CD4-positive, CD25-positive, alpha-beta regulatory T cell (primary cell): ENCODE results near the gene MARVELD3. TPM values are rescaled to one million over a fixed set of nuclear protein-coding genes. Genes with fewer than 3 reads are reported as not detected.
"Not testable (repeated sequence)": the region's sequence is repeated elsewhere in the genome, so short reads cannot be mapped to it uniquely, and the experiment has no call there.

Experiments
- ATAC-seq, 2 donors: fragments of 150-1000 bp; cut with Tn5 transposase; one replicate each; pipeline ENCODE4 v1.10.0; 2021; ENCODE audit warnings: low read depth in 2 of 2, moderate number of reproducible peaks in 2 of 2, moderate library complexity in 1 of 2
- DNase-seq, 3 donors: peaks; one replicate each; pipeline versions ENCODE4 v3.0.0 to v3.0.0-alpha.2; 2012 to 2022; ENCODE audit warnings: mixed read lengths in 1 of 3
- H3K27ac ChIP-seq: one replicate; pipeline ENCODE4 v1.7.0; 2013; ENCODE audit warnings: mild to moderate bottlenecking, low read length; ENCODE audit not compliant: insufficient read depth, poor library complexity, severe bottlenecking
- H3K27me3 ChIP-seq: one replicate; pipeline ENCODE4 v1.7.0; 2013; ENCODE audit warnings: low read length; ENCODE audit not compliant: control insufficient read depth, insufficient read depth
- H3K36me3 ChIP-seq: one replicate; pipeline ENCODE4 v1.7.0; 2013; ENCODE audit warnings: mild to moderate bottlenecking, low read length, moderate library complexity; ENCODE audit not compliant: control insufficient read depth, insufficient read depth
- H3K4me1 ChIP-seq: 2 replicates; pipeline ENCODE4 v1.7.0; 2013; ENCODE audit warnings: mild to moderate bottlenecking, low read length; ENCODE audit not compliant: insufficient read depth, control insufficient read depth, poor library complexity, severe bottlenecking
- H3K4me3 ChIP-seq: one replicate; pipeline ENCODE4 v1.7.0; 2013; ENCODE audit warnings: low read depth, mild to moderate bottlenecking, low read length, moderate library complexity
- H3K9me3 ChIP-seq, 2 experiments: 1 replicate in 1 of 2; 2 replicates in 1 of 2; pipeline ENCODE4 v1.7.0; 2013; ENCODE audit warnings: low read length in 2 of 2, mild to moderate bottlenecking in 1 of 2, moderate library complexity in 1 of 2; ENCODE audit not compliant: control insufficient read depth in 2 of 2
- H3K27ac Mint-ChIP-seq, 3 donors: one replicate each; pipeline ENCODE4 v1.8.0; 2020 to 2022; ENCODE audit warnings: mild to moderate bottlenecking in 3 of 3, mixed read lengths in 3 of 3, moderate library complexity in 2 of 3
- H3K27me3 Mint-ChIP-seq: one replicate; pipeline ENCODE4 v1.8.0; 2022; ENCODE audit warnings: mild to moderate bottlenecking, mixed read lengths
- H3K36me3 Mint-ChIP-seq: one replicate; pipeline ENCODE4 v1.8.0; 2020; ENCODE audit warnings: mixed read lengths
- H3K4me1 Mint-ChIP-seq, 4 donors: one replicate each; pipeline ENCODE4 v1.8.0; 2020 to 2022; ENCODE audit warnings: mixed read lengths in 4 of 4, mild to moderate bottlenecking in 1 of 4
- H3K4me3 Mint-ChIP-seq, 4 donors: one replicate each; pipeline ENCODE4 v1.8.0; 2020 to 2022; ENCODE audit warnings: mild to moderate bottlenecking in 4 of 4, mixed read lengths in 4 of 4, moderate library complexity in 3 of 4
- H3K9me3 Mint-ChIP-seq, 7 donors: one replicate each; pipeline ENCODE4 v1.8.0; 2020 to 2022; ENCODE audit warnings: mixed read lengths in 7 of 7, mild to moderate bottlenecking in 3 of 7, moderate library complexity in 2 of 7
- polyA plus RNA-seq, 4 donors: library from polyadenylated mRNA; unstranded; fragments of 300-500 nt; fragmentation: Illumina TruSeq; gene quantifications; one replicate each; pipeline ENCODE4 v1.2.3, GENCODE V29; 2021
- total RNA-seq: library from RNA; stranded (reverse); gene quantifications from one replicate; pipeline ENCODE4 v1.2.3, GENCODE V29; 2022

MARVELD3 gene
- total and polyA plus RNA-seq, 5 donors from 2014 or later: not detected

GRCh38 chr16:71590584-71590983, 35.4 kb upstream of the MARVELD3 start:
- Mint-ChIP-seq H3K4me3 (no peak overlapping the region), H3K27ac (peak overlapping the region in 1 of 3 donors; percentile 60), H3K27me3 (peaks cover 52% of the 10 kb centered on the region), H3K4me1 (no peaks in the 10 kb centered on the region), H3K36me3 (no peaks in the 10 kb centered on the region), H3K9me3 (peaks cover 0 to 5% (median 0%) of the 10 kb centered on the region in 7 donors)
- H3K4me1 ChIP-seq: no peaks in the 10 kb centered on the region
- no peak overlapping the region for H3K27ac ChIP-seq
- H3K27me3 ChIP-seq: peaks cover 16% of the 10 kb centered on the region
- no peaks in the 10 kb centered on the region for H3K36me3 ChIP-seq
- ATAC-seq: no peak
- DNase-seq: no peak
- H3K4me3 ChIP-seq: no peak overlapping the region
- H3K9me3 ChIP-seq: no peaks in the 10 kb centered on the region

GRCh38 chr16:71591917-71592316, 34.1 kb upstream of the MARVELD3 start:
- H3K36me3 ChIP-seq: no peaks in the 10 kb centered on the region
- H3K4me1 ChIP-seq: no peaks in the 10 kb centered on the region
- no peak overlapping the region for H3K4me3 ChIP-seq
- H3K27ac Mint-ChIP-seq: no peak overlapping the region
- DNase-seq (no peak), ATAC-seq (no peak)
- no peaks in the 10 kb centered on the region for H3K9me3 ChIP-seq
- H3K4me1 Mint-ChIP-seq: no peaks in the 10 kb centered on the region
- H3K4me3 Mint-ChIP-seq: no peak overlapping the region
- H3K9me3 Mint-ChIP-seq: peaks cover 0 to 4% (median 0%) of the 10 kb centered on the region in 7 donors
- no peaks in the 10 kb centered on the region for H3K36me3 Mint-ChIP-seq
- H3K27me3 ChIP-seq: peaks cover 12% of the 10 kb centered on the region
- H3K27ac ChIP-seq: no peak overlapping the region
- H3K27me3 Mint-ChIP-seq: peaks cover 48% of the 10 kb centered on the region

- Histone ChIP-seq H3K36me3 (no peaks in the 10 kb centered on the region), H3K27ac (no peak overlapping the region), H3K4me1 (no peaks in the 10 kb centered on the region), H3K27me3 (peaks cover 8% of the 10 kb centered on the region), H3K4me3 (no peak overlapping the region), H3K9me3 (no peaks in the 10 kb centered on the region)
- peaks cover 46% of the 10 kb centered on the region for H3K27me3 Mint-ChIP-seq
- no peaks in the 10 kb centered on the region for H3K4me1 Mint-ChIP-seq
- H3K27ac Mint-ChIP-seq: no peak overlapping the region
- no peak for ATAC-seq
- H3K36me3 Mint-ChIP-seq: no peaks in the 10 kb centered on the region
- no peak for DNase-seq
- peaks cover 0 to 4% (median 0%) of the 10 kb centered on the region in 7 donors for H3K9me3 Mint-ChIP-seq
- no peak overlapping the region for H3K4me3 Mint-ChIP-seq
Observed at GRCh38 chr16:71593048-71593999, 32.7 kb upstream of the MARVELD3 start.

- Mint-ChIP-seq H3K36me3 (no peaks in the 10 kb centered on the region), H3K27me3 (peaks cover 43% of the 10 kb centered on the region), H3K4me3 (no peak overlapping the region), H3K27ac (no peak overlapping the region), H3K4me1 (no peaks in the 10 kb centered on the region), H3K9me3 (peaks cover 0 to 4% (median 0%) of the 10 kb centered on the region in 7 donors)
- Histone ChIP-seq H3K27ac (no peak overlapping the region), H3K9me3 (no peaks in the 10 kb centered on the region), H3K4me1 (no peaks in the 10 kb centered on the region), H3K36me3 (no peaks in the 10 kb centered on the region), H3K4me3 (no peak overlapping the region), H3K27me3 (peaks cover 8% of the 10 kb centered on the region)
- DNase-seq: no peak
- ATAC-seq: no peak
Observed at GRCh38 chr16:71594000-71594646, 31.9 kb upstream of the MARVELD3 start.

- not testable (repeated sequence) for H3K27ac Mint-ChIP-seq, DNase-seq, H3K9me3 ChIP-seq, H3K4me1 ChIP-seq, H3K36me3 Mint-ChIP-seq, H3K4me1 Mint-ChIP-seq, H3K4me3 Mint-ChIP-seq, H3K9me3 Mint-ChIP-seq, H3K27ac ChIP-seq, ATAC-seq, H3K27me3 ChIP-seq, H3K4me3 ChIP-seq, H3K36me3 ChIP-seq
- H3K27me3 Mint-ChIP-seq: peaks cover 43% of the 10 kb centered on the region
Observed at GRCh38 chr16:71595340-71595826, 30.6 kb upstream of the MARVELD3 start.

GRCh38 chr16:71598426-71598825, 27.6 kb upstream of the MARVELD3 start:
- not testable (repeated sequence) for H3K27ac Mint-ChIP-seq, H3K36me3 ChIP-seq, H3K36me3 Mint-ChIP-seq

GRCh38 chr16:71600822-71601221, 25.2 kb upstream of the MARVELD3 start:
- Histone ChIP-seq H3K27me3 (no peaks in the 10 kb centered on the region), H3K36me3 (no peaks in the 10 kb centered on the region), H3K27ac (no peak overlapping the region), H3K4me1 (no peaks in the 10 kb centered on the region), H3K9me3 (no peaks in the 10 kb centered on the region), H3K4me3 (no peak overlapping the region)
- H3K4me1 Mint-ChIP-seq: no peaks in the 10 kb centered on the region
- H3K9me3 Mint-ChIP-seq: peaks cover 0 to 2% (median 0%) of the 10 kb centered on the region in 7 donors
- DNase-seq: no peak
- H3K4me3 Mint-ChIP-seq: no peak overlapping the region
- H3K27me3 Mint-ChIP-seq: peaks cover 11% of the 10 kb centered on the region
- no peaks in the 10 kb centered on the region for H3K36me3 Mint-ChIP-seq
- no peak overlapping the region for H3K27ac Mint-ChIP-seq
- ATAC-seq: no peak

More at GRCh38 chr16:71598426-71598825, 27.6 kb upstream of the MARVELD3 start:
- not testable (repeated sequence) for H3K27ac ChIP-seq, H3K9me3 ChIP-seq, H3K4me1 Mint-ChIP-seq, H3K4me1 ChIP-seq, ATAC-seq, H3K4me3 Mint-ChIP-seq, DNase-seq, H3K4me3 ChIP-seq, H3K27me3 ChIP-seq, H3K9me3 Mint-ChIP-seq
- H3K27me3 Mint-ChIP-seq: peaks cover 24% of the 10 kb centered on the region
